Tibial nerve (tissue), 3 donors: ENCODE results near the gene SLC2A9.

Source experiments
- CTCF ChIP-seq, 5 experiments: fragments of 200-600 bp in 3 of 5; fragments of 450-650 bp in 2 of 5; sonication (generic) in 3 of 5; IDR thresholded peaks; one replicate each; pipeline ENCODE4 v1.5.1; 2016 to 2019; ENCODE audit warnings: antibody characterized with exemption in 5 of 5, mild to moderate bottlenecking in 3 of 5, moderate library complexity in 2 of 5
- POLR2A ChIP-seq, 2 donors: fragments of 450-650 bp; IDR thresholded peaks; one replicate each; pipeline ENCODE4 v1.6.1; 2017; ENCODE audit warnings: antibody characterized with exemption in 2 of 2, mild to moderate bottlenecking in 2 of 2, moderate library complexity in 2 of 2

- no peak for TF ChIP-seq POLR2A (IDR thresholded peaks at IDR 0.05)
- TF ChIP-seq CTCF (IDR thresholded peaks at IDR 0.05): no peak
Observed at GRCh38 chr4:9894644-9895332, 126.5 kb downstream of the SLC2A9 start.
